ENCODE results near the gene ARHGEF11.

The ARHGEF11 gene

DNA sequence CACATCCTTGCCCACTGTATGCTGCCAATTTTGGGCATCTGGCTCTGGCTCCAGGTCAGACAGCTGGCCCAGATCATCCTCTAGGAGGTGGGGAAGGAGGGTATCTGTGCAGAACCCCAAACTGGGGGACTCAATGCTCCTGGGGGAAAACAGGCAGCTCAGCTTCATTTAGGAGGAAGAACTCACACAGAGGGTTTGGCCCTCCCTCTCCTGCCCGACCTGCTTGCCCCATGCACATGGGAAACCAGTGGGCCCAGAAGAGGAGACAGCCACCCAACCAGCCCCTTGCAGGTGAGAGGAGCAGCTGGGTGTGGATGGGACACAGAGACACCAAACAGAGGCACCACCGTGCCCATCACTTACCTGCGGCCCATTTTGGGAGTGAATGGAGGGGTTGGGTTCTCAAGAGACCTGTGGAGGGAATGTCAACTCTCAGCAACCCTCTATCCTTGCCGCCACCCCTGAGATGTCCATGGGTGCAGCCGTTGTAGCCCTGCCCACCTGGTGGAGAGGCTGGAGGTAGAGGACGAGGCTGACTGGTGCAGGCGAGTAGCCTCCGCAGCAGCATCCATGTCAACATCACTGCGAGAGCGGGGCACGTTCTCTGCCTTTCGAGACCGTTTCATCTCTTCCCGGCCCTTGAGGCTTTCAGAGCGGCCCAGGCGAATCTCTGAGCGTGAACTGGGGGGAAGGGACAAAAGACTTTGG is 97.6 kb downstream of the ARHGEF11 start:
- no peak for DNase-seq

DNA sequence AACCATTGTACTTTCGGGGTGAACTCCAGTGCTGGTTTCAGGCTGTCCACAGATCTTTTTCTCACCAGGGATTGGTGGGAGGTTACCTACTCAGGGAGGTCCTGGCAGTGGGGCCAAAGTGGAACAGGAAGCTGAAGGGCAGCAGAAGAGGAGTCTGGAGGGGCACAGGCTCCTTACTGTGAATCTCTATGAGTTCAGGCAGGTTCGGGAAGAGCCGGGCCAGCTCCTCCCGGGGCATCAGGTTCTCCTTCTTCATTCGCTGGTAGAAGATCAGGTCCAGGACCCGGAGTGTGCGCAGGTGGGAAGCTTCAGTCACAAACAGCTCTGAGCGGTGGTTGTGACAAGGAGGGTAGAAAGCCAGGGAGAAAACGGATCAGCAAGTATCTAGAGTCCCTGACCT is 98.4 kb downstream of the ARHGEF11 start:
- DNase-seq, result no peak

DNA sequence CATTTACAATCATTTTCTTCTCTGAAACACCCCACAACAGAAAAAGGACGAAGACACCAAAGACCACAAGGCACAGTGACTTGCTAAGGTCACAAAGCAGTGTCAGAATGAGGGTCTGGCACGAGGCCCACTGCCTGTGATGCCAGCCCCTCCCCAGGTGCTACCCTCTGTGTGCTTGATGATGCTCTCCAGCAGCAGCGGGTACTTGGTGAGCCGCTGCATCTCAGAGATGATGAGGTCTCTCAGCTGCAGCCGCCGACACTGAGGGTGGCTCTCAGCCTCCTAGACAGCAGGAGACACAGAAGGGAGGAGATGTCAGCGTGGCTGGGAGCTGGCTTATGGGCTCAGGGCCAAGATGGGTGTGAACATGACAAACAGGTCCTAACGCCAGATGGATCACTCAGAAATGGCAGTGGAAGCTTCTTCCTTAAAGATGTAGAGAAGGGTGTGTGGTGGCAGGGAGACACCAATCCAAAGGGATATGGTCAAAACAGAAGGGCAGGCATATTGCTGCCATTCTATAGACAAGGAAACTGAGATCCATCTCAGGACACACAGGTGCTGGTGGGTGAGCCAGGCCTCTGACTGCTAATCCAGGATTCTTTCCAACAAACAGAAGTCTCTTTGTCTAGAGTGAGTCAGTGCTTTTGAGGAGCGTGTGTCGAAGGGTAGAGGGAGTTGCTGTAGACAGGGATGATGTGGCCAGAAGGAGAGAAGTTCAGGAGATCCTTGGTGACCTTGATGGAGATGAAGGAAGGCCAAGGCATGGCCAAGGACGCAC is 99.5 kb downstream of the ARHGEF11 start:
- DNase-seq, result no peak

- no peak for DNase-seq
Observed at GRCh38 chr1:156944848-156945247, 100.7 kb downstream of the ARHGEF11 start.

DNA sequence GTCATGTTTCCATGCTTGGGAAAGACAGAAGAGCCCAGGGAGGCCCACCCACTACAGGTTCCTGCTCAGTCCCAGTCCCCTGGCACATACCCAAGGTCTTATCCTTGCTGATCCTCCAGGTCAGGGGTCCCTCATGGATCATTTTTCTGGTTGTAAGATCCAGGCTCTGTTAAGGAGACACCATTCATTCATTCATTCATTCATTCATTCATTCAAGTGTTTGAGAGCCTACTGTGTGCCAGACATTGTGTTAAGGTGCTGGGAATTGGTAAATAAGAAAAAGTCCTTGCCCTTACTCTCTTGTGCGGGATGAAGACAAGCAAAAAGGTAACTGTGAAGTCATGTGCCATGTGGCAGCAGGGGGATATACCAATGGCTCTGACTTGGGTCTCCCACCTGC is 101.3 kb downstream of the ARHGEF11 start:
- DNase-seq, result no peak

DNA sequence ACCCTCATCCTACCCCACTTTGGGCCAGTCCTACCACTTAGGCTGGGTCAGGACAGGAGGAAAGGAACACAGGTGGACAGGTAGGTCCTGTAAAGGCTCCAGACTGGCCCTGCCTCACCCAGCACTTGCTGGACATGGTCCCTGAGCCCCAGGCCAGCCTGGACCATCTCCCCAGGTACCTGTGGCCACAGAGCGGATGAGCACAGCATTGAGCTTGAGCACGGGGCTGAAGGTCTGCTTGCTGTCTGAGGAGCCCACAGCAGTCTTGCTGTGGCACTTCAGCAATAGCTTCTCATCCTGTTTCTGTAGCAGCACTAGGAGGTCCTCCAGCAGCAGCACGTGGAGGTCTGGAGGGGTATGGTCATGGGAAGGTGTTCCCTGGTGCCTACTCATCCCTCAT is 101.8 kb downstream of the ARHGEF11 start:
- DNase-seq, result no peak

- DNase-seq, result no peak
Observed at GRCh38 chr1:156942576-156942975, 103.0 kb downstream of the ARHGEF11 start.

DNA sequence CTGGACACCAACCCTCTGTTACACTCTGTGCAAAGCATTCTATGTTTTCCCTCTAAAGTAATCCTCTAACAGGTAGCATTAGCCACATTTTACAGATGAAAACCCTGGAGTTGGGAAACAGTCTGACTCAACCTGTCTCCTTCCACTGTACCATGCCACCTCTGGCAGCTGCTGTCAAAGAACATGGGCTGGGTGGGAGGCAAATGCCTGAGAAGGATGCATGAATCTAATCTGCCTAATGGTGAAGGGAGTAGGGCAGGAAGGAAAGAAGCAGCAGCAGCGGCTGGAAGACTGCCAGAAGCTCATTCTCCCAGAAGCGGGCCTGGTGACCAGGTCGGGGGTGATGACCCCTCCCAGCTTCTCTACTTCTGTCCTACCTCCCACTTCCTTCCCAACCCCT is 103.4 kb downstream of the ARHGEF11 start:
- no peak for DNase-seq

DNA sequence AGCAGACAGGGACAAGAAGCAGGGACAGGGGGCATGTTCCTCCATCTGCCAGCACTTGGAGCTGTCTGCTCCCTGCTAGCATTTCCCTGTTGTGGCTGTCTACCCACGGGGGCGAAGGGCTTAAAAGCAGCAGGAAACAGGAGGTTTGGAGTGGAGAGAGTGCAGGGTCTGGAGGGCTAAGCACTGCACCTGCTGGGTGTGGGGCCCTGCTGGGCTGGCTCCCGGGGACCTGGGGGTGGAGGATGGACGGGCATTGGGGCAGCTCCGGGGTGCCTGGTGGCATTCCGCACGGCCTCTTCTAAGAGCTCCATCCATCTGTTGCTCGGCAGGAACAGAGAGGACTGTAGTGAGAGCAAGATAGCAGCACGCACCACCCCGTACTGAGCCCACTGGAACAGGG is 103.9 kb downstream of the ARHGEF11 start:
- DNase-seq, result no peak

- DNase-seq, result no peak
Observed at GRCh38 chr1:156939786-156940334, 105.7 kb downstream of the ARHGEF11 start.

GRCh38 chr1:156938813-156939212 is 106.7 kb downstream of the ARHGEF11 start:
- DNase-seq, result no peak

- no peak for DNase-seq
Observed at GRCh38 chr1:156937883-156938282, 107.7 kb downstream of the ARHGEF11 start.

DNA sequence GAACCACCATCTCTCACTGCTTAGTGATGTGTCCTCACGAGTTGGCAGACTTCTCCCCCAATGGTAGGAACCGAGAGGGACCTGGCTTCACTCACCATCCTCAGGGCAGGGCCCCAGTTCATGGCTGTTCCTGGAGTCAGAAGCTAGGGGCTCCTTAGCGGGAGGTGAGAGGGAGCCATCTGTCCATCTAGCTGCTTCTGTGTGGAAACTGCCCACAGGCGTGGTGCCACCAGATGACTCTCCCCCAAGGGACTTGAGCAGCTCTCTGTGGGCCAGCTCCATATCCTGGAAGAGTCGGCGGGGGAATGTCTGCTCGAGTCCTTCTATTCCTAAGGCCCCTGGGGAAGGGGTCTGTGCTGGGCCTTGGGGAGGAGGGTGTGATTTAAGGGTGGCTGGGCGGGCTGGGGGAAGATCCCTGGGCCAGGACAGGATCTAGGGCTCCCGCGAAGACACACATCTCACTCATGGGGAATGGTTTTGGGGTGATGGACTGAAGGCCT is 108.8 kb downstream of the ARHGEF11 start:
- no peak for DNase-seq

DNA sequence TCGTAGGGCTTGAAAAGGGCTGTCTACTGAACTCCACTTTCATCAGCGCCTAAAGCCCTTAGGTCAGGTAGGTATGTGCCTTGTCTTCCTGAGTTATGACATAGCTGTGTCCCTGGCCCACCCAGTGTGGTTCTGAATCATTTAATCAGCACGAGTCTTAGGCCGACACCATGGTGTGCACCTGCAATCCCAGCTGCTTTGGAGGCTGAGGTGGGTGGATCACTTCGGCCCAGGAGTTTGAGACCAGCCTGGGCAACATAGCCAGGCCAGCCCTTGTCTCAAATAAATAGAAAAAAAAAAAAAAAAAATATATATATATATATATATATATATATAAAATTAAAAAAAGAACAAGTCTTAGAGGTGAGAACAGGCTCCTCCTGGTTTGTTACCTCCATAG is 109.4 kb downstream of the ARHGEF11 start:
- no peak for DNase-seq

- DNase-seq, result no peak
Observed at GRCh38 chr1:156935505-156936128, 109.9 kb downstream of the ARHGEF11 start.

GRCh38 chr1:156933136-156933535 is 112.4 kb downstream of the ARHGEF11 start:
- no peak for DNase-seq

GRCh38 chr1:156931974-156932710 is 113.4 kb downstream of the ARHGEF11 start:
- DNase-seq, result no peak

DNA sequence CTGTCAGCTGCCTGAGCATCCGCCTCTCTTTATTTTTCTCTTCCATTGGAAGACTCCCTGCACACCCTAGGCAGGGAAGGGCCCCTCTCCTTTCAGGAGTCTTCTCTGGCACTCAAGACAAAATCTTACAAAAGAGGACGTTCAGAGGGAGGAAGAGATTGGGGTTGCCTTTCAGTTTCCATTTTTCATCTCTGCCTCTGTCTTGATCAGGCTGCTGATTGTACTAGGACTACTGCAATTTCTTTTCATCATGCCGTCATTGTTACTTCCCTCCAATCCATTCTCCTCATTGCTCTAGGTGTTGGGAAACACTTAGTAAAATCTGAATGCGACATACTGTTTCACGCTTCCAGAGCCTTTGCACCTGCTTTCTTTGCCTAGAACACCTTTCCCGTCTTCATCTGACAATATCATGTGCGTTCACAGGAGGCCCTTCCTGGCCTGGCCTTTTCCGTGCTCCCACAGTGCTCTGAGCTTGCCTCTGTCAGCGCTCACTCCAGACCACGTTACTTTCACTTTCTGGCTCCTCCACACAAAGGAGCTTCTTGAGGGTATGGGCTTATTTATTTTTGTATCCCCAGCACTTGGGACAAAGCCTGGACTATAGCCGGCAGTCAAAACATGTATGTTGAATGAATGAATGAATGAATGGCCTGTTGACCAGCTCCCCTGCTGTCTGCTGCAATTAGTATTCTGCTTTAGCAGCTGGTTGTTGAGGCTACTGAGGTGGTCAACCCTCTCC is 114.2 kb downstream of the ARHGEF11 start:
- no peak for DNase-seq

DNA sequence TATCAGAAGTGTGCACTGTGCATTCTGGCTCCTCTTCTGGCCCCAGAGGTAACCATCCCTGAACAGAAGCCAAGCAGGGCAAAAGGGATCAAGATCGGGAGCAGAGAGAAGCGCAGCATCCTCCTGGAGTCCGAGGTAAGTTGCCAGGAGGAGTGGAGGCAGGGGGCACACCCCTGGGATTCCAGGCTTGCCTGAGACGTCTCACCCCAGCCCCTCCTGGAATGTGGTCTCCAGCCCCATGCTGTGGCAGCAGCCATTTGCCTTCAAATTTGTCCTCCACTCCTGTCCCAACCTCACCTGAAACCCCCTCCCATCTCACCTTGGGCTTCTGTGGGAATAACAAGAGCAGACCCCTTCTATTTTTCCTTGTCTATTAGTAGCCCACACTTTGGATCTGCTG is 115.1 kb downstream of the ARHGEF11 start:
- no peak for DNase-seq

DNA sequence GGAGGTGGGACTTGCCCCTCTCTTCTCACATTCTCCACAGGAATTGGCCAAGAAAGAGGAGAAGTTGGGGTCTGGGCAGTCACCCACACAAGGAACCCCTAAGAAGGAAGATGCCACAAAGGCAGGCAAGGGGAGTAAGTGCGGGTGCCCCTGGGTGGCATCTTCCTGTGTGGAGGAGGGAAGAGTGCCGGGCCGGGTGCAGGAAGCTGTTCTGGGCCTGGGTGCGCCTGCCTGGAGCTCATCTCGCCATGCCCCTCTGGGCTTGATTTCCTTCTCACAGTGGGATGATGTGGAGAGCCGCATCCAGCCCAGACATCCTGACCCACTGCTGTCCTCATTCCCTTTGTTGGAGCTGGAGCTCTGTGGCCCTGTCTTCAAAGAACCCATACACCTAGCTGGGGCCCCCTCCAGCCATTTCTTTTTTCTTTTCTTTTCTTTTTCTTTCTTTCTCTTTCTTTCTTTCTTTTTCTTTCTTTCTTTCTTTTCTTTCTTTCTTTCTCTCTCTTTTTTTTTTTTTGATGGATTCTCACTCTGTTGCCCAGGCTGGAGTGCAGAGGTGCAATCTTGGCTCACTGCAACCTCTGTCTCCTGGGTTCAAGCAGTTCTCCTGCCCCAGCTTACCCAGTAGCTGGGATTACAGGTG is 115.8 kb downstream of the ARHGEF11 start:
- DNase-seq, result no peak

DNA sequence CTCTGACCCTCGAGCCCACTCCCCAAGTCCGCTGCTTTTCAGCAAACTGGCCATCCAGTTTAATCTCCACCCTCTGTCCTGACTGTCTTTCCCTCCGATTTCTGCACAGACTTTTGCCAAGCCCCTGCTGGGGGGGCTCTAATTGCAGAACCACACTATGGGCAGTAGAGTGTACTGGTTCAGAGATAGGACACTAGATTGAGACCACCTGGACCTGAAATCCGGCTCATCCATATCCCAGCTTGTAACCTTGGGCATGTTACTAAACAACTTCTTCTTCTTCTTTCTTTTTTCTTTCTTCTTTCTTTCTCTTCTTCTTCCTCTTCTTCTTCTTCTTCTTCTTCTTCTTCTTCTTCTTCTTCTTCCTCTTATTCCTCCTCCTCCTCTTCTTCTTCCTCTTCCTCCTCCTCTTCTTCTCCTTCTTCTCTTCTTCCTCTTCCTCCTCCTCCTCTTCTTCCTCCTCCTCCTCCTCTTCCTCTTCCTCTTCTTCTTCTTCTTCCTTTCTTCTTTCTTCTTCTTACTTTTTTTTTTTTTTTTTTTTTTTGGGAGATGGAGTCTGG is 117.4 kb downstream of the ARHGEF11 start:
- DNase-seq, result no peak
